ENCODE results near the gene RXRA.
"Not testable (repeated sequence)": the region's sequence is repeated elsewhere in the genome, so short reads cannot be mapped to it uniquely, and the experiment has no call there.

Gene RXRA

GRCh38 chr9:134294153-134295071 lies 31.8 kb upstream of the RXRA start:
- no peak for DNase-seq

DNA sequence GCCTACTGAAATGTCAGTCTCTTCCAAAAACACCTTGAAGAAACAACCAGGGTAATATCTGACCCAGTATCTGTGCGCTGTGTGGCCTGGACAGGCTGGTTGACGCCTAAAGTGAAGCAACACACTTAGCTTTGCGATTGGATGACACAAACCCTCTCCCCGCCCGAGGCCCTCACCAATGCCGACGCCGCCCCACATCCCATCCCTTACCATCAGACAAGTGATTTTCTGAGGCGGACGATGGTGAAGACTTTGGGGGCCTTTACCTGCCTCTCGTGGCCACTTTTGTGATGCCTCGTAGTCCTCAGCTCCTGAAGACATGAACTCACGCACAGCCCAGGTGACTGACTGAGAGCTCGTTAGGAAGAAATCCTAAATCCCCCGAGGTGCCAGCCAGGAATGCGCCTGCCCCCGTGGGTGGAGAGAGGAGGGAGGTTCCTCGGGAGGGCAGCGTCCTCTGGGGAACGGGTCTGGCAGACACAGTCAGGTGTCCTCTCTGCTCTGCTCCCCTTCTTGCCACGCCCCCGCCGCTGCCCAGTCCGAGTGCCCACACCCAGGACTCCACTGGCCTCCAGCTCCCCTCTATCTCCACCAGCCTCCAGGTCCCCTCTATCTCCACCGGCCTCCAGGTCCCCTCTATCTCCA lies 31.0 kb upstream of the RXRA start:
- no peak for DNase-seq

DNA sequence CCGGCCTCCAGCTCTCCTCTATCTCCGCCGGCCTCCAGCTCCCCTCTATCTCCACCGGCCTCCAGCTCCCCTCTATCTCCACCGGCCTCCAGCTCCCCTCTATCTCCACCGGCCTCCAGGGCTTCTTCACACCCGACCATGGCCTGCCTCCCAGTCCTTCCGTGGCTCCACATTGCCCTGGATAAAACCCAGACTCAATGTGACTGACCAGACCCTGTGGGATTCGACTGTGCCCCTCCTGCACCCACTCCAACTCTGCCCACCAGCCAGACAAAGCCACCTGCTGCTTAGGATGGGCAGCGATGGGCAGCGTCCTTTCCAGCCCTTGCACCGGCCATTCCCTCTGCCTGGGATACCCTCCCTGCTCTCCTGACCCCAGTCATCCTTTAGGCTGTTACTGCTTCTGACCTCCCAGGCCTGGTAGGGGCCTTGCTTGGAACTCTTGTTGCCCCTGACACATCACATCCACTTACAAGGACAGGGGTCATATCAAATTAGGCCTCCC lies 30.5 kb upstream of the RXRA start:
- no peak for DNase-seq

DNA sequence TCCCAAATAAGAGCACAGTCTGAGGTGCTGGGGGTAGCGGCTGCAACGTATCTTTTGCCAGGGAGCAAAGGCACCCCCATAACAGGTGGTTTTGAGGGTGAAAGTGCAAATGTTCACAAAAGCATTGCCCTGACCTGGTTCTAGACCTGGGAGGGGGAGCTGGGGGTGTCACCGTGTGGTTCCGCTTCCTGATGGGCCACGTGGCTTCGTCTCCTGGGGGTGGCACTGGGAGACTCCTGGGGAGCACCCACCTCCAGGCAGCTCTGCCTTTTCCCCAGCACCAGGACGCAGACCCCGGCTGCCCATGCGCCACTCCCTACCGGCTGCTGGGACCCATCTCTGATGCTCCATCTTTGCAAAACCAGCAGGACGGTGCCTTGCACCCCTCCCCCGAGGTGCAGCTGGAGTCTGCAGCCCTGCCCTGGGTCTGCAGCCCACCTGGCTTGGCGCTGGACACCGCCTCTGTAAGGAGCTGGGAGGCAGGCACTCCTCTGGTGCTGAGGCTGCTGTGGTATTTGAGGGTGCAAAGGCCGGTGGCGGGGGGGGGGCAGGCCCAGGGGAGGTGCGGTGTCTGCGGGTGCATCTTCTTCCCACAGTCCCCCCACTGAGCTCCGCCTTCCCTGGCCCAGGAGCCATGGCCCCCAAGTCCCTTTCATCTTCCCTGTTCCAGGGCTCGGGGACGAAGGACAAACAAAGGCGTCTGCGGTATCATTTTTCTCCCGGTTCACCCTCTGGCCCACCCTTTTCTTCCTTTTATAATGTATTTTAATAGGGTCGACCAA lies 29.8 kb upstream of the RXRA start:
- no peak for DNase-seq

DNA sequence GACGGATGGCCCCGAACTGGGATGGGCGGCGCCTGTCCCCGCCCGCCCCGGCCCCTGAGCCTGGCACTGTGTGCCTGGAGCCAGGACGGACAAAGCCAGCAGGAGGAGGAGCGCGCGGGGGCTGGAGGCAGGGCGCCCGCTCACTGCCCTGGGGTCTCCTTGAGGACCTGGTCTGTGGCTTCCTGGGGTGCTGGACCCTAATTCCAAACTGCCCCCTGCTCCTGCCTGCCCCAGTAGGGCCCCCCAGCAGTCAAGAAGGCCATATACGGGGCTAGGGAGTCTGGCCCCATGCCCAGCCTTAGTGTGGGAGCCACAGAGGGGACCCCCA lies 29.2 kb upstream of the RXRA start:
- DNase-seq = no peak

DNA sequence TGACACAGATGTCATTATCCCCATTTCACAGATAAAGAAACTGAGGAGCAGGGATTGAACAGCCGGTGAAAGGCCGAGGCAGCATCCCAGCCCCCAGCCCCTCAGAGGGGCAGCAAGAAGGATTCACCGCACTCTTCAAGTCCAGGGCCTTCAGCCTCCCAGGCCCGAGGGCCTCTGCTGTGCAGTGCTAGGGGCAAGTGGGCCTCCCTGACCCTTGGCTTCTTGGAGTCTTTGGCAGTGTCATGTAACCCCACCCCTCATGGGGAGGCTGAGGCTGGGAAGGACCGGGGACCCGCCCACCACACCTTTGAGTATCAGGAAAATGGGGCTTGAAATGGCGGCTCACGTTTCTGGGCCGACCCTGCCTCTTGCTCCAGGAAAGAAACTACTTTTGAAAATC lies 28.7 kb upstream of the RXRA start:
- DNase-seq = no peak

DNA sequence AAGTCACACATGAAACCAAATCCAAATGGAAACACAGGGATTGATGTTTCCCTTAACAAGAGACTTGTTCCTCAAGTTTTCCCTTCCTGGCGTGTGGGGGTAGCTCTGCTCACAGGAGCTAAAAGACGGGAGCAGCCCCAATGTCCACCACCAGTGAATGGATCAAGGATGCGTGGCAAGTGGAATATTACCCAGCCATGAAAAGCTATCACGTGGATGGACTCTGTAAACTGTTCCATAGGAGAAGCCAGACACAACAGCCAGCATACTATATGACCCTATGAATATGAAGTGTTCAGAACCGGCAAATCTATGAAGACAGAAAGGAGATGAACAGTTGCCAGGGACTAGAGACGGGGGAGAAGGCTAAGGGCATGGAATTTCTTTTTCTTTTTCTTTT lies 28.3 kb upstream of the RXRA start:
- no peak for DNase-seq

DNA sequence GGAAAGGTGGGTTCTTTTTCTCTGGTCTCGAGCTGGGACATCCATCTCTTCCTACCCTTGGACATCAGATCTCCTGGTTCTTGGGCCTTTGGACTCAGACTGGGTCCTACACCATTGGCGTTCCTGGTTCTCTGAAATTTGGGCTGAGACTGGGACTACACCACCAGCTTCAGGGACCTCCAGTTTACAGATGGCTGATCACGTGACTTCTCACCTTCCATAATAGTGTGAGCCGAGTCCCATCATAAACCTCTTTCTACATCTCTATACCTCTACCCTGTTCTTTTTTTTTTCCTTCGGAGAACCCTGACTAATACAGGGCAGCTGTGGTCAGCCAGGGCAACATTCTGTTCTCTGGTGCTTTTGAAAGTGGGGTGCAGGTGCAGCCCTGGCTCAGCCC lies 27.2 kb upstream of the RXRA start:
- no peak for DNase-seq

- no peak for DNase-seq
Measured at GRCh38 chr9:134299883-134300282, 26.4 kb upstream of the RXRA start.

DNA sequence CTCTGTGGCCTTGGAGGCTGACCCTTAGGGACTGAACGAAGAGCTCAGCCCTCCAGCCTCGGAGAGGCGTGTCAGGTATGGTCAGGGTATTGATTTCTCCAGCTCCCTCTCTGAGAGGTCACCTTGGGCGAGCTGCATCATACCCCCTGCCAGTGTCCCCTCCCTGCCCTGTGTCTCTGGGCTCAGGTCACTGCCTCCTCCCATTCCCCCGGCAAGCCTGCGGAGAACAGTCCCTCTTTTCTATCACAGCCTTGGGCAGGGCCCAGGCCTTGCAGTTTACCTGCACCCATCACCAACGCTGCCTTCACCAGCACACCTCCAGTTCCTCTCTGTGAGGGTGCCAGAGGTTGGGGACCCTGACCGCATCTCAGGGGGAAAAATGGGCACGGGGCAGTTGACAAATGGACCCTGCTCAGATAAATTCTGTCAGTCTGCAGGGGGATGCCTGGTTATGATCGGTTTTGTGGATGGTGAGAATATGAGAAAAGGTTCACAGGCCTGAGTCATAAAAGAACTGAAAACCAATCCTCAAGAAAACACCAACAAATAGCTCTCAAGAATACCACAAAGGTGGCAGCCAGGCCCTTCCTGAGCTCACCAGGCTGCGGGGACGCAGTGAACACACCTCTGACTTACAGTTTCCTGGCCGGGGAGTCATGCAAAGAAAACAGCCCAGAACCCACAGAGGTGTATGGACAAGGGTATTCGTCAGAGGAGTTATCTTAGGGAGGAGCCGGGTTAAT lies 24.7 kb upstream of the RXRA start:
- DNase-seq = peak; percentile 84

GRCh38 chr9:134302130-134302817 lies 24.0 kb upstream of the RXRA start:
- no peak for DNase-seq

DNA sequence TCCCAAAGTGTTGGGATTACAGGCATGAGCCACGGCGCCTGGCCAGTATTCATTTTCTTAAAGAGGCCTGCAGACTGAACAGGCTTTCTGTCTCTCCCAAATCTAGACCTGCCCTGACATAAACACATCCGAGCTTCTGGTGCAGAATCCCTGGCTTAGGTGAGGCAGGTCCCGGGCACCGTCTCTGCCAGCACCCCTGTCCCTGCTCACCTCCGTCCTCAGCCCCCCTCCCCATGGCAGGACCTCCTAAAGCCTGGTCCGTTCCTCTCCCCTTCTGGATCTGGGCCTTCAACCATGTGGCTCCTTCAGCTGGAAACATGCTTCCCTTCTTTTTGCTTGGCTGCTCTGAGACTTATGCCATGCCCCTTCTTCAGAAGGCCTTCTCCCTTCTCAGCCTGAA lies 22.7 kb upstream of the RXRA start:
- DNase-seq = no peak

GRCh38 chr9:134304261-134304660 lies 22.0 kb upstream of the RXRA start:
- no peak for DNase-seq

DNA sequence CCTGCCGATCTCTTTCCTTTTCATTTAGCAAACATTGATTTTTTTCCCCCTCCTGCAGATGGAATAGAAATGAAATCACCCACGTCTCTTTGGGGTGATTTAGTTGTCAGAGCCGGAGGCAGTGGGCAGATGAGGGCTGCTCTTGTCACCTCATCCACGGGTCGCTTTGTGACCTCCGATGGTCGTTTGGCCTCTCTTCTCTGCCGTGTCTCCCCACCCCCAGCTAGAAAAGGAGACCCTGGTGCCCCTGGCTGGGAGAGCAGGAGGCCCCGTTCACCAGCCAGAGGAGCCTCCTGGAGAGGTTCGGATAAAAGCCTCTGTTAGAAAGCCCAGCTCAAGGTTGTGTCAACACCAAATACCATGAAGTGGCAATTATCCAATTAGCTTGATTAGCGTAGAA lies 21.6 kb upstream of the RXRA start:
- no peak for DNase-seq

DNA sequence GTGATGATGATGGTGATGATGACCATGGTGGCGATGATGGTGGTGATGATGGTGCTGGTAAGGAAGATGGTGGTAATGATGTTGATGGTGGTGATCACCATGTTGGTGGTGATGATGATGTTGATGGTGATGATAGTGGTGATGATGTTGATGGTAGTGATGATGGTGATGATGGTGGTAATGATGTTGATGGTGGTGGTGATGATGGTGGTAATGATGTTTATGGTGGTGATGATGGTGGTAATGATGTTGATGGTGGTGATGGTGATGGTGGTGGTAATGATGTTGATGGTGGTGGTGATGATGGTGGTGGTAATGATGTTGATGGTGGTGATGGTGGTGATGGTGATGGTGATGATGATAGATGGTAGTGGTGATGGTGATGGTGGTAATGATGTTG lies 20.7 kb upstream of the RXRA start:
- no peak for DNase-seq

GRCh38 chr9:134306042-134306441 lies 20.2 kb upstream of the RXRA start:
- not testable (repeated sequence) for DNase-seq

DNA sequence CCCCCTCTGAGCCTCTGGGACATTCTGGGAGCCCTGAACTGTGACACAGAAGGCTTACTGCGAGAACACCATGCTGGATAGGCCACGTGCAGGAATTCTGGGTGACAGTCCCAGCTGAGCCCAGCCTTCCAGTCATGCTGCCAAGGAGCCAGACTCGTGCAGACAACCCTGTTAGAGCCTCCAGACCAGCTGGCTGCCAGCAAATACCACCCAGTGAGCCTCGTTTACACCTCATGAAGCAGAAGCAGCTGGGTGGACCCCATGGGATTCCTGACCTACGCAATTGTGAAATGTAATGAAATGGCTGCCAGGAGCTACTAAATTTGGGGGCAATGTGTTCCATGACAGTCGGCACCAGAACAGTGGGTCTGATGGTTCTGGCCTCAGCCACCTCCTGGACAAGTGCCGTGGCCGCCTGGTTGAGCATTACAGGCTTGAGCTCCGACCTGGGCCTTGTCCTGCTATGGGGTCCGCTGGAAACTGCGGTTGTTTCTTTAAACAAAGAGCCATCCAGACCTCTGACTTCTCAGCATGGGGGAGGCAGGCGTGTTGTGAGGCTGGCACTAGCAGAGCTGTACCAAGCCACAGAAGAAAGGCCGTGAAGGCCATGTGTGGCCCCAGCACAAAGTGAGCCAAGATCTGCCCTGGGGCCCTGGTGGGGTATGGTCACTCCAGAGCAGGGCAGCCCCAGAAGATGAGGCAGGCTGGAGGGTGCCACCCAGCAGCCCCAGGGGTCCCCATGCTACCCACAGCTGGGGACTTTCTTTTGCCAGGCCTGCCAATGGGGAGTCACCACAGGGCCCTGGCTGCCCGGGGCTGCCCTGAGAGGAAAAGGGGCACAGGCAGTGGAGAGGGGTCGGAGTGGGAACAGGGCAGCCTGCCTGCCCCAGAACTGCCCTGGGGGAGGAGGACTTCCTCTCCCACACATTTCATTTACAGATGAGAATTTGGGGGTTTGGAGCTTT lies 19.3 kb upstream of the RXRA start:
- no peak for DNase-seq

DNA sequence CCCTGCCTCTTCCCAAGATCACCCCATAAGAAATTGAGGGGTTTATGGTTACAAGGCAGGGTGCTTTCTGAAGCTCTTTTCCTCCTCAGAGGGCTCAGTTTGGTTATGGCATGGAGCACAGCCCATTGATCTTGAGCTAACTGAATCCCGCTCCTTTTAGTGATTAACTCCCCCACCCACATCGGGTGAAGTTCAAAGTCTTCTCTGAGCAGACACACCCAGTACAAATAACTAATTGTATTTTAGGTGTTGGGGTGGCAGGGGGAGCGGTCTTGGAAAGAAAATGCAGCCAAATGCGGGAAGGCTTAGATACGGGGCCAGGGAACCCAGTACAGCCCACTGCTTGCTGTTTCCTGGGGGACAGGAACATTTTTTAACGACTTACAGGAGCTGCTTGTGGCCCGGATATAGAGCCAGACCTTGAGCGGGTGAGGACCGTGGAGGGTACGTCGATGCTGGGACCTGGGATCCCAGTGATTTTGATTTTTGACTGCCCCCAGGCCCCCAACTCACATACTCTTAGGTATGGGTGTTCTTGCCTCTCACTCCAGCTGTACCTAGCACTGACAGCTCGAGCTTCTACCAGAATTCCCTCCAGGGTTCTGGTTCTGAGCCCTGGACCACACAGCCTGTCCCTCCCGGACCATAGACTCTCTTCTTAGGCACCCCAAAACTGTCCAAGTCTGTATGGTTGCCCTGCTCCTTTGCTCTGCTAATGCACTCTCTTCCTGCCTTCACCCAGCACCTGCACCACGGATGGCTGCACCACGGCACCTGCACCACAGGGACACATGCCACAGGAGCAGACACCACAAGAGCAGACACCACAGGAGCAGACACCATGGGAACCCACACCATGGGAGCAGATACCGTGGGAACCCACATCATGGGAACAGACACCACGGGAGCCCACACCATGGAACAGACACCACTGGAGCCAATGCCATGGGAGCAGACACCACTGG lies 18.3 kb upstream of the RXRA start:
- DNase-seq = no peak

GRCh38 chr9:134308639-134309220 lies 17.5 kb upstream of the RXRA start:
- DNase-seq = not testable (repeated sequence)
